ENCODE data around the gene MTHFS. TPM values are rescaled to one million over a fixed set of nuclear protein-coding genes. Genes with fewer than 3 reads are reported as not detected.

Gene MTHFS
- polyA plus RNA-seq, 10 donors: 13.3 to 24.0 (median 18.4) TPM

DNA sequence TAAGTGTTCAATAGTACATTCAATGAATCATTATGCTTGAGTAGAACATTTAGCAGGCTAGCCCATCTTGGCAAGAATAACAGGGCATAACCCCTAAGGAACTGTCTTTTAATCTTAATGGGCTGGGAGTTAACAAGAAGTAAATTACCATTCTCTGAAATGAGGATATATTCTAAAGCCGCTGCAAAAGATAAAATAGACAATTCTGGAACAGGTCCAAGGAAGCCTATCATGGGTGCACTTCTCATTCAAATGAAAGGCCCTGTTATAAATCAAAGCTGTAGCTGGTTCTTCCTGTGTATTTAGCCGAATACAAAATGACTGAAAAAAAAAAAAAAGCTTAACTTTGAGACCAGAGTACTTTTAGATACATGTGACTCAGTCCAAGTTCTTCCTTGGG lies 15.6 kb downstream of the MTHFS start:
- no peak for DNase-seq

DNA sequence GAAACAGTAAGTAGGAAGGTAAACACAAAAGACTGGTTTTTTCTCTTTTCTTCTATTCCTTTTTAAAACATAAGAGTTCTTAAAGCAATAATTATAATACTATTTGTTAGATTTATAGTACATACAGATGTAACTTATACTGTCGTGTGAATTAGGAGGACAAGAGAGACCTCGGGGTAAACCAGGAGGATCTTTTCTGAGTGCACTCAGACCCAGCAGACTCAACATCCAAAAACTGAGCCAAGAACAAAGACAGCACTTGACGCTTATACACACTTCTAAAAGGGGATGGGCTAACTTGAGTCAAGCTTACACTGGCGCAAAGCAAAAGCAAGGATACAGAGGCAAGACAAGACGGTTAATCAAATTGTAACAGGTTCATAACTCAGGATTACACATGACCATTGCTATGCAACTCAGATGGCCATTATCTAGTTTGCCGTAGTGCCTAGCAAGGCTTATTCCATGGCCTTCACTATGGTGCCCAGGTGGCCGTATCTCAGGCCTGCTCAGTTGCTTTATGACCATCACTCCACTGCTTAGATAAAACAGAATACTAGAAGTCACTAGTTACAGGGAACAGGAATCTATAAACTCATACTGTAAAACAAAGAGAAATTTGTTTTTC lies 18.6 kb downstream of the MTHFS start:
- no peak for DNase-seq

DNA sequence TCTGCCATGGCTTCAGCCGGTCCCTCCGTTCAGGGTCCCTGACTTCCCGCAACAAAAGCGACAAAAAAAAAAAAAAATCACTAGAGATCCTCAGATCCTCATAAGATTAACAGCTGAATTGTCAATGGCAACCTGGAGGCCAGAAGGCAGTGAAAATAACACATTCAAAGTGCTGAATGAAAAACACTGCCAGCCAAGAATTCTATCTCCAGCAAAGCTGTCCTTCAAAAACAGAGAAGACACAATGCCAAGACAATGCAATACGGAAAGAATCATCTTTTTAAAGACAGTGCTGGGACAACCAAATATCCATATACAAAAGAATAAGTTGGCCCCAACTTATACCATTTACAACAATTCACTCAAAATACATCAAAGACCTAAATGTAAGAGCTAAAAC lies 21.6 kb downstream of the MTHFS start:
- DNase-seq: no peak

DNA sequence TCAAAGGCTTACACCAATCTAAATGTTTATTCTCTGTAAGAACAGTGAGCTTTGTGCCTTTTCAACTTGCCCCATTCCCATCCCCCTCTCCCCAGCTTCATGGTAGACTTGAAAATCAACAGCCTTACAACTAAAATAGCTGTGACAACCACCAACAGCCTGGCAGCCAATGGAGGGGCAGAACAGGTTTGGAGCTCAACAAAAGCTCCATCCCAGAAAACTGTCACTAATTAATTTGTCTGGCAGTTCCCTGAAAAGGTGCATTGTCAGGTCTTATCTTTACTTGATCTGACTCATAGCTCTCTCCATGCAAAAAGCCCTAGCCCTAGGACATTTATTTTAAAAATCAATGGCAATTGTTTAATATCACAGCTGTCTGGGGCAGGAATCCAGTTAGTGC lies 22.6 kb downstream of the MTHFS start:
- no peak for DNase-seq

DNA sequence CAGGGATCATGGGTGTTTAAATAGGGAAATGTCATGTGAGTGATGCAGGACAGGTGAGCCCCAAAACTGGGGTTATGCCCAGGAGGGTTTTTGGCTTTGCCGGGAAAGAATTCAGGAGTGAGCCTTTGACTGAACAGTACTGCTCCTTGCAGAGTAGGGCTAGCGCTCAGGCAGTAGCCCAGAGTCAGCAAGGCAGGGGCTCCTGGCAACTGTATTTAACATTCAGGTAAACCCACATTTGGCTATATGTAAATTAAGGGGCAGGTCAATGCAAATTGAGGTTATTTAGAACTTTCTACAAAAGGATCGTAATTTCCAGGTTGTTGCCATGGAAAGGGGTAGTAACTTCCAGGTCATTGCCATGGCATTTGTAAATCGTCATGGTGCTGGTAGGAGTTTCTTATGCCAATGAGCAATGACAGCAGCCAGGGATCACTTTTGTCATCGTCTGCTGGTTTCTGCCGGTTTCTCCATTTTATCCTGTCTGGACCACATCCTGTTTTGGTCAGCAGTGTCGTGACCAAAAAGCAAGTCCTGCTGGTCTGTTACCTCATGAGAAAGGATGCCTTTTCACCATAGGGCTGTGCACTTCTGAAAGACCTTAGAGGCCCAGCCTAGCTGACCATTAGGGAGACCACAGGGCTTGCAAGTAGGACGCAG lies 24.3 kb downstream of the MTHFS start:
- no peak for DNase-seq

DNA sequence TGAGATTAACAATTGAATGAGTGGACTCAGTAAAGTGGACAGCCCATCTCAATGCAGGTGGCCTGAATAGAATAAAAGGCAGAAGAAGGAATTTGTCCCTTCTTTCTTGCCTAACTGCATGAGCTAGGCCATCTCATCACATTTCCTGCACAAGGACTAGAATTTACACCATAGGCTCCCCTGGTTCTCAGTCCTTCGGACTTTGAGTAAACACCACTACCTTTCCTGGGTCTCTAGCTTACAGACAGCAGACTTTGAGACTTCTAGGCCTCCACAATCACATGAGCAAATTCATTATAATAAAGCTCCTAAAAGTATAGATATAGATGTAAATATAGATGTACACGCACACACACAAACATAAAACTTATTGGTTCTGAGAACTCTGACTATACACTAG lies 28.3 kb downstream of the MTHFS start:
- no peak for DNase-seq

DNA sequence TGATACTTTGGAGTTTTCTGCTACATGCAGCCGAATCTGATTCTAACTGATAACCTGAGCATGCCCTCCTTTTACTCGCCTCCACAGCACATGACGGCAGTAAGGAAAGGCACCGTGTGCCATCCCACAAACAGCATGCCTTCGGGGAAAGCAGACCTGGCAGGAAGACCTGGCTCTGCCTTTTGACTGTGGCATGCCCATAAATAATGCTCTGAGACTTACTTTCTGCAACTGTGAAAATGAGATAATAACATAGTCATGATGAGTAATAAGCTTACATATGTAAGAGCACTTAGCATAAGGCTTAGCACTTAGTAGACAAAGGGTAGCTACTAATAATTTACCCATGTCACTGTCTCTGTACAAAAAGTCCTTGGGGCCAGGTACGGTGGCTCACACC lies 32.9 kb downstream of the MTHFS start:
- no peak for DNase-seq

DNA sequence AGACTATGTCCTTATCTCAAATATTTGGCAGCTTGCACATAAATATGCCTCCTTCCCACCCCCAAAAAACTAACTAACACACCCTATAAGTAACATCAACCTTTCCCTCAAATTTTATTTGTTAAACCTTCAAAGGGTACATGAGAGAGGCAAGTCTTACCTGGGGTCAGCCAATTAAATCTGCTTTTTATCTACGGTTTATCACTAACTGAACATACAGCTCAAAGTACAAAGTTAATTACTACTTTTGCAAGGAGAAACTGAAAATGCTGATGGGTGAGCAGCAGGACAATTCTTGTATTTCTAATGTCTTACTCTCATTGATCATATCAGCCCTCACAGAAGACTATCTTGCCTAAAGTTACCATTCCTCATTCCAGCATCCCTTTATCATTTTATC lies 34.6 kb downstream of the MTHFS start:
- DNase-seq: no peak

DNA sequence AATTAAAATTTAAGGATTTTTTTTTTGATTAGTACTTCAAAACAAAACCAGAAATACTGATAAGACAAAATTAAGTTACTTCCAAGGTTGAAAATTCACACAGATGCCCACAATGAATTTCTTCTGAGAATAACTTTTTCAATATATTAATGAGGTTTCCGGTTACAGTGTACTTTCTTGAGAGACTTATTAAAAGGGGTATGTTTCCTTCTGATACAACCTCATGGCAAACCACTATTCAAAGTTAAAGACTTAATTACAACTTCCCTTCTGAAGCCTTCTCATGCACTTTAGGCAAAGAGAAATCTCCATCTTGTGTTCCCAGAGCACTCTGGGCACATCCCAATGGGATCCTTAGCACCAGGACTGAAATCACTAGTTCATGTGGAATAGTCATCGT lies 36.2 kb downstream of the MTHFS start:
- no peak for DNase-seq

DNA sequence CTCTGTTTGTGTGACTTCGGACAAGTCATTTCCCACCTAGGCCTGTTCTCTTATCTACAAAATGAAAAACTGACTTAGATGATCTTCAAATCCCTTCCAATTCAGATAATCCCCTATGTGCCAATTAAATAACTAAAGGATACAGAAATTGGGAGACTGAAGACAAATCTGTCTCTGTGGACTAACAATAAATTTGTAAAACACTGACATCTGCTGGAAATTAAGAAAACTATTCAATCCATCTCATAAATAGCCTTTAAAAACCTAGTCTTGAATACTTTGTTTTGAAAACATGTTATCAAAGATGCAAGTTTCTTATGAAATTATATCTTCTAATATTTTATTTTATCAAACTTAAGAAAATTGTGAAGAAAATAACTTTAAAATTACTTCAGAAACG lies 38.3 kb downstream of the MTHFS start:
- no peak for DNase-seq

DNA sequence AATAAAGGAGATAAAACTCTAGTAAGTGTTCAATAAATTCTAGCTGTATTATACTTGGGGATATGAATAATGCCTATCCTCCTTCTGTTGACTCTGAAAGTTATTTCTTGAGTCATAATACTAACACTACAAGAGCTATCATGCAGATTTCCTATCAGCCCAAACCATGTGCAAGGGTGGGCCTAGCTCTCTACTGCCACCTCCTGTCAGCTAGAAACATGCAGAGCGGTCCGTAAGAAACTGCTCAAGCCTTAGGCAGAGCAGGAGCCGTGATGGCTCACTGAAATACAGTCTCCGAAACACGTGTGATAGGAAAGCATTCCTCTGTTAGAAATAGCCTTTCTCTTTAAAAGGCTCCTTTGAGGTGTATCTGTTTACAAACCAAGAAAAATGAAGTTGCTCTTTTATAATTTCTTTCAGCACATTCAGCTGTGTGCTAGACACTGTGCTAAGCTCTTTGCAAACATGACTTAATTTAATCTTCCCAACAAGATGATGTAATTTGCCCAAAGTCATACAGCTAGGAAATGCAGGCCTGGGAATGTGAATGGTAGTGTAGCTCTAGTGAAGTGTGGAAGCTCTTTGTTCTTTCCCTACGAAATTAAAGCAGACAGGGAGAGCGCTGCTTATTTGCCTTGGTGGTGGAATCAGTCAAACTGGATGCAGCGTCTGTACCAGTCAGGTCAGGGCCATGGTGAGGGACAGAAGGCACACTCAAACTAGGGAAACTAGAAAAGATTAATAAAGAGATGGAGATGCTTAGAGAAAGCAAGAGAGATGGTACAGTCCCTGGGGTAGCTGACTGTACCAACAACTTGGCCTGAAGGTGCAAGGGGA lies 43.1 kb downstream of the MTHFS start:
- peak; percentile 70 to 83 (median 72) for DNase-seq

DNA sequence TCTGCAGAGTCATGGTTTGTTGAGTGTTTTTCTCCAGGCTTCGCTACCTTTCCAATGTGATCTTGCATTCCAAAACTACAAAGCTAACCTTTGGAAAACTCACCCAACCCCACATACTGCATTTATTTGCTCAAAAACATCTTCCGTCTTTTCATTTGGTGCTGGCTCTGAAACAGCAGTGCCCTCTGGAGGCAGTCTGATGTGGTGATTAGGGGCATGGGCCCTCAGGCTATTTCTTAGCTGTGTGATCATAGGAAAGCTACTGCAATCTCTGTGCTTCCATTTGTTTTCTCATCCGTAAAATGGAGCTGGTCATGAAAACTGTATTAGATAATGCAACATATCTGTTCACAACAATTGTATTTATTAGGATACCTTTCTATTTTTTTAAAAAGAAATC lies 47.0 kb downstream of the MTHFS start:
- DNase-seq: peak in 2 of 3 donors; percentile 13 to 16

DNA sequence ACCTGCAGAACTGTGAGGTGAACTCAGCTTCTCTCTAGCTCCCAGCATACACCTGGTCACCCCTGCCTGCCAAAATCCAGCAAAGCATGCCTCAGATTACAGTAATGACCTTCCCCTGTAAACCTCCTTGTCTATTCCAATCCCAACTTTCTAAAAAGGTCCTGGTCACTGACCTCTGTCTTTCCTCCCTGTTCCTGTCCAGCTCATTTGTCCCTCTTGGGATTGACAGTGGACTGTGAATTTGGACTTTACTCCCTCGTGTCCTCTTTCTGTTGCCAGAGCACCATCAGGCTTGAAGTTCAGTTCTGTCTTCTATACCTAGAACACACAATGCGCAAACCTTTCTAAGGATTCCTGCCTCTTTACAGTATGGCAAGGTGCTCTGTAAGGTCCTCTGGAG lies 50.3 kb downstream of the MTHFS start:
- no peak for DNase-seq

DNA sequence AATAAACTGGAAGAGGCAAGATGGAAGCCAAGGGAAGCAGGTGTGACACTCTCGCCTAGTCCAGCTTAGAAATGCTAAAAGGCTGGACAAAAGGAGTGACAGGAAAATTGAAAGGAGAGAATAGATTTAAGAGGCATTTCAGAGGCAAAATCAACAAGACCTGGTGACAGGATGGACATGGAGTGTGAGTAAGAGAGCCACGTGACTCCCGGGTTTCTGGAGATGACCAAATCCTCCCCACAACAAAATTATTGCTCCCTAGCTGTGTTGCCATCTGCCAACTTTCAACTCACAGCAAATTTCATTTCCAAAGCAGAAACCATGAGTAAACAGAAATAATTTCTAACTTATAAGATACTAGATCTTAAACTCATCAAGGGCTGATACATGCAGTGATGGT lies 52.6 kb downstream of the MTHFS start:
- DNase-seq: no peak

DNA sequence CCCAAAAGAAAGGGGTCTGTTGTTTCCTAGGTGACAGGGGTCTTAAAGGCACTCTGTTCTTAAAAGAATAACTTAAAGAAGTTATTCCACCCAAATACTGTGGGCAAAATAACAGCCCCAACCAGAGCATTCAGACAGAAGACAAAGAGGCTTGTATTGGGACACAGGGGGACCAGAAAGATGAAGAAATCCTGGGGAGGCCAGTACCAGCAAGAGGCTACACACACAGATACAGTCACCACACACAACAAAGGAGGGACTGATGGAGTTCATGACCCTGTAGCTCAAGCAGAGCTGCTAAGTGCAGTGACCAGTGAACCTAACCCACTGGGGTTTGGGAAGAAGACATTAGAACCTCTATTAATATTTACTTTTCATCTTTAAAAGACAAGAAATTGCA lies 59.0 kb downstream of the MTHFS start:
- DNase-seq: no peak

DNA sequence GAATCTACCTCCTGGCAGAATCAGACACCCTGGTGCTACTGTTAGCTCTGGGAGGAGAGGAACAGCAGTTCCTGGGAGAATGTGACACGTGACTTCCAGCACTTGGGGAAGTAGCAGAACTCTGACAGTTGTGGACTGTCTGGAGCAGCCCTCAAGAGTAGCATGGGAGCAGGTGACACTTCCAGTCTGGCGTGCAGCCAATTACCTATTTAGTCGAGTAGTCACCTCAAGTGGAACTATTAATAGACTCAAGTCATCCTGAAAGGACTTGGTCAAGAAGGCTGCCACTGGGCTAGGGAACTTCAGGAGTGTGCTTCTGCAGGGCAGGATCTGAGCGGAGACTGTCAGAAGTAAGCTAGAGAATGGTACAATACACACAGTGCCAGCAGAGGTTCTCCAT lies 62.3 kb downstream of the MTHFS start:
- peak; percentile 17 to 28 (median 17) for DNase-seq

DNA sequence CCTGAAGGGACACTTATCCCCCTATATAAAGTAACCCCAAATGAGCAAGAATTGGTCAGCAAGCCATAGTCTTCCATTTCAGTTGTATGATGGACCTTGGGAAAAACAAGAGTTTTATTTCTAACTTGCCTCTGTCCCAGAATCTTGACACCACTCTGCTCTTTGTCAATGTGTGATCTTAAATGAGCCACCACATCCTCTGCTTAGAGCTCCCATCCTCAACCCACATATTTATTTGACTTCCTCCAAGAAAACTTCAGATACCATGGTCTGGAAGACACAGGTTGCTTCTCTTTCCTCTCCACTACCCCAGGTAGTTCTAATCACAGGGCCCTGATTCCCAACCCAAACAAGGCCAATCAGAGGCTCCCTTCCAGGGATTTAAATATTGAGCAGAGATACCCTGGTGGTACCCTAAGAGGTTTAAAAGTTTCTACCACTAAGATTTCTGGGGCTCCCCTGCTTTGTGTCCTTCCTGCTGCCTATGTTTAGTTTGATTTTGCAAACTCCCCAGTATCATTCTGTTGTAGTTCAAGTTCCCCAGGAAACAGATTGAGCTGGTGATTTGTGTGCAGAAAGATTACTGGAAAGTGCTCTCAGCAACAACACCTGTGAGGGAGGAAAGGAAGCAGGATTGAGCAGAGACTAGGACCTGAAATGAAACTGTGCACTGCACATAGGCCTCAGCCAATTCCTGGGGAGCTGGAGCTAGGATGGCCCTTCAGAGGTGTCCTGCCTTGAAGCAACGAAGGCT lies 64.3 kb downstream of the MTHFS start:
- DNase-seq: no peak

DNA sequence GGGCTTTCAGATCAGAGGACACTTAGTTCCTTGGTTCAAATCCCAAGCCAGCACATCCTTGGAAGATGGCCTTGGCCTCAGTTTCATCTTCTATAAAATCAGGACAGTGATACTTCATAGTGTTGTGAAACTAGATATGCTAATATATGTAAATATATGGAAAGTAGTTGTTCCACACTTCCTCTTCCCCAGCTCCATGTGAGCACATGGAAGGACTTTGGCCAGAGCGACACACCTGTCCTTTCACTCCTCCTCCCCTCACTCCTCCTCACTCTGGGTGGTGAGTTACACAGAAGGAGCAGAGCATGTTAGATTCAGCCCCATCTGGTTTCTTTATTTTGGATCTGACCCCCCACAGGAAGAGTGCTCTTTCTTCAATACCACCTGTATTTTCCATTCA lies 65.2 kb downstream of the MTHFS start:
- DNase-seq: no peak

DNA sequence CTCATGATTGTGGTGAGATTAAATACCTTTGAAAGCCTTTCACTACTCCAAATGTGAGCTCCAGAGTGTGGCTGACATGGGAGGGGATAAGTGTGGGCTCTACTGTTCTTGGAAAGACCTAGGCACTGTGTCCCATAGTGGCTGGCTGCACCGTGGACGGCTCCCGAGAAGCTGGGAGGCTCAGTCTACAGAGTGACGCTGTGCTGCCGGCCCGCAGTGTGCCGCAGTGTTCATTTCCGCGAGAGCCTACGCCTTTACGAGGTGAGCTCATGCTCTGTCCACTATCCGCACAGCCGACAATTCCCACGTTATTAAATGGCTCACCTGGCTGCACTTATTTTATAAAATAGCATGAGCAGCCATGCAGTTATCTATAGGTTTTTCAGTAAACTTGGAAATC lies 66.9 kb downstream of the MTHFS start:
- no peak for DNase-seq

DNA sequence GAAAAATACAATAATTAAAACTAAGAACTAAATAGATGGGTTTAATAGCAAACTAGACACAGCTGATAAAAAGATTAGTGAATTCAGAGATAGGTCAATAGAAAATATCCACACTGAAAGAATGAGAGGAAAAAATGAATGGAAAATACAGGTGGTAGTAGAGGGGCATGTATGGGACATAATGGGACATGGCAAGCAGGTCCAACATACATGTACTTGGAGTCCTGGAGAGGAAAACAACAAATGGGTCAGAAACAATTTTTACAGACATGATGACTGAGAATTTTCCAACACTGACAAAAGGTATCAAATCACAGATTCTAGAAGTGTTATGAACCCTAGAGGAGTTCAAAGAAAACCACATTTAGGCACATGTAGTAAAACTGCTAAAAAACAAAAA lies 68.4 kb downstream of the MTHFS start:
- no peak for DNase-seq

DNA sequence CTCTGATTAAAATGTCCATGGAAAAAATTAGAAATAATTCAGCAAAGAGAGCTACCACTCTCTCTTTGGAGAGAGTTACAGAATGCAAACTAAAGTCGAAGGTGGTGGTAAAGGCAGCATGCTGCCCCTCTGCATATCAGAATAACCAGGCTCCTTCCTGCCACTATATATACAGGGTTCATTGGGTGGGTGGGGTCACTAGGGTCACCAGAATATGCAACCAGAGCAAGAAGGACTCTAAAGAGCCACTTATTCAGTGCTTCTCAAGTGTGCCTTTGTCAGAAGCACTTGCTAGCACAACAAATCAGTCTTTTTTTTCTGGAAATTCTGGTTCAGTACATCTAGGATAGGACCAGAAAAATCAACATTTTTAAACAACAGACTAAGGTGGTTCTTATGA lies 70.0 kb downstream of the MTHFS start:
- DNase-seq: no peak

DNA sequence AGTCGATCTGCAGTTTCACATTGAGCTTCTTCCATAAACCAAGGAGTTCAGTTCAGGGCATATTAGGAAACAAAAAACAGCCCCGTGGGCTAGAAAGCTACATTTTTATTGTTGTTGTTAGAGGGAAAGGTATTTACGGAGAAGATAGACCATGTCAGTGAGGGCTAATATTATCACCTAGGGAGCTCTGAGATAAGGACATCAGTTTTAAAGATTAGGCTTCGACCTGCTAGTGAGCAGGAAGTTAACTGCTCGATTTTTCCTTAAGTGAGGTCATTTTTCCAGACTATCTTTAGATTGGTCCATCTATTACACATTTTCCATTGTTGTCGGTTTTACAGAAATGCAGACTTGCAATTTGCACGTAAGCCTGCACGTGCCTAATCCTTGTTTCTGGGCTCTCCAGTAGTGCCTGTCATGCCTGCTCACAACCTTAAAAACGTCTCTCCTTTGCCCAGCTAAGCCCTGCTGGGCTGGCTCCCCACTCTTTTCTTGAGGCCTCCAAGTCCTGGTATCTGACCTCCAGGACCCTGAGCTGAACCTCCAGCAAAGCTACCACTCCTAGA lies 72.6 kb downstream of the MTHFS start:
- DNase-seq: peak in 1 of 3 donors; percentile 35

Data from muscle of back (tissue), 11 donors.